ENCODE results near the gene TMEM165. TPM values are rescaled to one million over a fixed set of nuclear protein-coding genes. Genes with fewer than 3 reads are reported as not detected.

TMEM165 gene
- total RNA-seq, 1 experiment from 2014 or later = 148 TPM

GRCh38 chr4:55437823-55438222 lies 42.1 kb downstream of the TMEM165 start:
- H3K9me3 ChIP-seq (ENCODE audit: low read length) = no peaks in the 10 kb centered on the region
- no peak overlapping the region for H3K4me3 ChIP-seq (ENCODE audit: low read length)
- DNase-seq (no peak), ATAC-seq (no peak)
- no peaks in the 10 kb centered on the region for H3K9me2 ChIP-seq (replicated peaks; ENCODE audit: low read length)
- no peaks in the 10 kb centered on the region for H3F3A ChIP-seq (ENCODE audit: low read length, unreplicated experiment)
- no peaks in the 10 kb centered on the region for H3K27me3 ChIP-seq (ENCODE audit: low read length)
- H3K79me2 ChIP-seq (ENCODE audit: low read length) = no peaks in the 10 kb centered on the region
- H3K4me2 ChIP-seq (ENCODE audit: low read length) = no peak overlapping the region
- ChIA-PET CTCF (no interaction called here), POLR2A (ENCODE audit: unreplicated experiment) (no interaction called here)
- H2AFZ ChIP-seq (ENCODE audit: low read length) = no peak overlapping the region
- H4K20me1 ChIP-seq (ENCODE audit: low read length) = no peaks in the 10 kb centered on the region
- no peak overlapping the region for H3K27ac ChIP-seq (ENCODE audit: low read length)
- no peak for TF ChIP-seq EZH2 (IDR thresholded peaks at IDR 0.05; ENCODE audit: low read length, unreplicated experiment)
- TF ChIP-seq CTCF (conservative IDR thresholded peaks at IDR 0.05; ENCODE audit: low read depth, low read length) = no peak
- TF ChIP-seq EZH2phosphoT487 (IDR thresholded peaks at IDR 0.05; ENCODE audit: borderline replicate concordance, low read length) = no peak
- intact Hi-C loops (cut with micrococcal nuclease) = no loop called here
- BruUV-seq (replicated peaks) = no TSS peak
- H3K9ac ChIP-seq (ENCODE audit: low read length) = no peak overlapping the region
- H3K4me1 ChIP-seq (ENCODE audit: insufficient read depth, low read length) = peaks cover 15% of the 10 kb centered on the region
- H3K36me3 ChIP-seq (ENCODE audit: low read depth, low read length) = peaks cover 63% of the 10 kb centered on the region

- CTCF ChIA-PET = interaction anchor here (0.7 kb wide), 1 partner anchor 93 kb away, joined by 3 read pairs; no protein-coding TSS in a partner anchor
- no peaks in the 10 kb centered on the region for H4K20me1 ChIP-seq (ENCODE audit: low read length)
- no peaks in the 10 kb centered on the region for H3K79me2 ChIP-seq (ENCODE audit: low read length)
- H3K27ac ChIP-seq (ENCODE audit: low read length) = no peak overlapping the region
- peaks cover 59% of the 10 kb centered on the region for H3K36me3 ChIP-seq (ENCODE audit: low read depth, low read length)
- no peaks in the 10 kb centered on the region for H3K9me2 ChIP-seq (replicated peaks; ENCODE audit: low read length)
- no peak for ATAC-seq
- H3K27me3 ChIP-seq (ENCODE audit: low read length) = no peaks in the 10 kb centered on the region
- POLR2A ChIA-PET (ENCODE audit: unreplicated experiment) = no interaction called here
- intact Hi-C loops (cut with micrococcal nuclease) = no loop called here
- no peak overlapping the region for H3K4me2 ChIP-seq (ENCODE audit: low read length)
- TF ChIP-seq CTCF (conservative IDR thresholded peaks at IDR 0.05; ENCODE audit: low read depth, low read length) = no peak
- no peak for TF ChIP-seq EZH2 (IDR thresholded peaks at IDR 0.05; ENCODE audit: low read length, unreplicated experiment)
- no peak for TF ChIP-seq EZH2phosphoT487 (IDR thresholded peaks at IDR 0.05; ENCODE audit: borderline replicate concordance, low read length)
- no peak overlapping the region for H3K4me3 ChIP-seq (ENCODE audit: low read length)
- H3F3A ChIP-seq (ENCODE audit: low read length, unreplicated experiment) = no peaks in the 10 kb centered on the region
- no peaks in the 10 kb centered on the region for H3K9me3 ChIP-seq (ENCODE audit: low read length)
- no peak overlapping the region for H3K9ac ChIP-seq (ENCODE audit: low read length)
- H2AFZ ChIP-seq (ENCODE audit: low read length) = no peak overlapping the region
- DNase-seq = no peak
- H3K4me1 ChIP-seq (ENCODE audit: insufficient read depth, low read length) = peaks cover 18% of the 10 kb centered on the region
- no TSS peak for BruUV-seq (replicated peaks)
Measured at GRCh38 chr4:55438314-55438713, 42.6 kb downstream of the TMEM165 start.

GRCh38 chr4:55439023-55439422 lies 43.3 kb downstream of the TMEM165 start:
- Histone ChIP-seq H3K36me3 (ENCODE audit: low read depth, low read length) (peaks cover 56% of the 10 kb centered on the region), H2AFZ (ENCODE audit: low read length) (no peak overlapping the region), H3K4me2 (ENCODE audit: low read length) (no peak overlapping the region), H4K20me1 (ENCODE audit: low read length) (no peaks in the 10 kb centered on the region), H3K9me2 (replicated peaks; ENCODE audit: low read length) (no peaks in the 10 kb centered on the region), H3F3A (ENCODE audit: low read length, unreplicated experiment) (no peaks in the 10 kb centered on the region), H3K4me1 (ENCODE audit: insufficient read depth, low read length) (peaks cover 18% of the 10 kb centered on the region), H3K27me3 (ENCODE audit: low read length) (no peaks in the 10 kb centered on the region), H3K9me3 (ENCODE audit: low read length) (no peaks in the 10 kb centered on the region), H3K4me3 (ENCODE audit: low read length) (no peak overlapping the region), H3K9ac (ENCODE audit: low read length) (no peak overlapping the region), H3K27ac (ENCODE audit: low read length) (no peak overlapping the region), H3K79me2 (ENCODE audit: low read length) (no peaks in the 10 kb centered on the region)
- ChIA-PET POLR2A (ENCODE audit: unreplicated experiment) (no interaction called here), CTCF (interaction anchor here (0.7 kb wide), 1 partner anchor 94 kb away, joined by 3 read pairs; no protein-coding TSS in a partner anchor)
- intact Hi-C loops (cut with micrococcal nuclease) = no loop called here
- no peak for DNase-seq
- no peak for ATAC-seq
- no TSS peak for BruUV-seq (replicated peaks)
- no peak for TF ChIP-seq EZH2phosphoT487 (IDR thresholded peaks at IDR 0.05; ENCODE audit: borderline replicate concordance, low read length)
- no peak for TF ChIP-seq CTCF (conservative IDR thresholded peaks at IDR 0.05; ENCODE audit: low read depth, low read length)
- TF ChIP-seq EZH2 (IDR thresholded peaks at IDR 0.05; ENCODE audit: low read length, unreplicated experiment) = no peak

Data from PC-3 (cell line).